ENCODE data around the gene ADI1.

DNA sequence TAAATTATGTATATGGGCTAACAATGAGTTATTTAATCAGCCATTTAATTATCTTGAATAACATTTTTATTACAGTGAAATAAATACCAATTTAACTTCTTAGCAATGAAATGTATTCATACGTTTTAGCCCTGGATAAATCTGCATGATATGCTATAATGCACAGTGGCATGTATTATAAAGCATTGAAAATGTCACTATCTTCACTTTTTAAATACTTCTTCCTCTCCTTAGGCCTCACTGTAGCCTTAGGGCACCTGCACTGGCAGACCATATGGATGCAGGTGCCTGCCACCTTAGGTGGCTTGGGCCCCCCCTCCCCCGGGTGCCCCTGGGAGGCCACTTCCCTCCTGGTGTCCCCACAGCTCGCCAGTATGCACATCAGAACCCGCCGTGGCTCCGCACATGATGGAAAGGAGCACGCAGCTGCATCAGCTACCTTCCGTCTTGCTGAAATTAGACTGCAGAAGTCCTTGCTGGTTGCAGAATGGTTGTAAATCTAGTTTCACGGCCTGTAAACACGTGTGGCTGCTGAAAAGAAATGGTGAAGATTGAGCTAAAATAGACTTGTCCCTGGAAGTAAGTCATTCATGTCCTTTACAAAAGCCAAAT lies 56.7 kb downstream of the ADI1 start:
- TF ChIP-seq, protein P1, sequence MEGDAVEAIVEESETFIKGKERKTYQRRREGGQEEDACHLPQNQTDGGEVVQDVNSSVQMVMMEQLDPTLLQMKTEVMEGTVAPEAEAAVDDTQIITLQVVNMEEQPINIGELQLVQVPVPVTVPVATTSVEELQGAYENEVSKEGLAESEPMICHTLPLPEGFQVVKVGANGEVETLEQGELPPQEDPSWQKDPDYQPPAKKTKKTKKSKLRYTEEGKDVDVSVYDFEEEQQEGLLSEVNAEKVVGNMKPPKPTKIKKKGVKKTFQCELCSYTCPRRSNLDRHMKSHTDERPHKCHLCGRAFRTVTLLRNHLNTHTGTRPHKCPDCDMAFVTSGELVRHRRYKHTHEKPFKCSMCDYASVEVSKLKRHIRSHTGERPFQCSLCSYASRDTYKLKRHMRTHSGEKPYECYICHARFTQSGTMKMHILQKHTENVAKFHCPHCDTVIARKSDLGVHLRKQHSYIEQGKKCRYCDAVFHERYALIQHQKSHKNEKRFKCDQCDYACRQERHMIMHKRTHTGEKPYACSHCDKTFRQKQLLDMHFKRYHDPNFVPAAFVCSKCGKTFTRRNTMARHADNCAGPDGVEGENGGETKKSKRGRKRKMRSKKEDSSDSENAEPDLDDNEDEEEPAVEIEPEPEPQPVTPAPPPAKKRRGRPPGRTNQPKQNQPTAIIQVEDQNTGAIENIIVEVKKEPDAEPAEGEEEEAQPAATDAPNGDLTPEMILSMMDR (IDR thresholded peaks at IDR 0.05; ENCODE audit: low read depth, low read length): no peak
- TF ChIP-seq EZH2phosphoT487 (IDR thresholded peaks at IDR 0.05; ENCODE audit: low read depth): no peak
